Embryonic facial prominence (tissue), 1 donor: Measurements from ENCODE around the gene SYNGR2.

Experiments used
- DNase-seq: peaks from one replicate; pipeline ENCODE4 v3.0.0-alpha.2; 2016; ENCODE audit errors: extremely low spot score

The SYNGR2 gene

DNA sequence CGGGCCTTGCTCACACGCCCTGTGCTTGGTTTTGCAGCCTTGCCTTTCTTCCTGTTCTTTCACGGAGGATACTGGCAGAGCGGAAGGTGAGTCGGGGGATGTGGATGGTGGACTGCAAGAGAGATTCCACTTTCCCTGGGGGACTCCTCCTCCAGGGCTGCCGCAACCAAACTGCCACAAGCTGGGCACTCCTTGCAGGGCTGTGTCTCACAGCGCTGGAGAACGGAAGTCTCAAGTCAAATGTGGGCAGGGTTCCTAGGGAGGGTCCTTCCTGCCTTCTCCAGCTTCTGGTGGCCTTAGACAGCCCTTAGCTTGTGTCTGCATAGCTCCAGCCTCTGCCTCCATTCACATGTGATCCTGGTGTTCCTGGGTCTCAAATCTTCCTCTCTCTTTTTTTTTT lies 34.3 kb downstream of the SYNGR2 start:
- no peak for DNase-seq

DNA sequence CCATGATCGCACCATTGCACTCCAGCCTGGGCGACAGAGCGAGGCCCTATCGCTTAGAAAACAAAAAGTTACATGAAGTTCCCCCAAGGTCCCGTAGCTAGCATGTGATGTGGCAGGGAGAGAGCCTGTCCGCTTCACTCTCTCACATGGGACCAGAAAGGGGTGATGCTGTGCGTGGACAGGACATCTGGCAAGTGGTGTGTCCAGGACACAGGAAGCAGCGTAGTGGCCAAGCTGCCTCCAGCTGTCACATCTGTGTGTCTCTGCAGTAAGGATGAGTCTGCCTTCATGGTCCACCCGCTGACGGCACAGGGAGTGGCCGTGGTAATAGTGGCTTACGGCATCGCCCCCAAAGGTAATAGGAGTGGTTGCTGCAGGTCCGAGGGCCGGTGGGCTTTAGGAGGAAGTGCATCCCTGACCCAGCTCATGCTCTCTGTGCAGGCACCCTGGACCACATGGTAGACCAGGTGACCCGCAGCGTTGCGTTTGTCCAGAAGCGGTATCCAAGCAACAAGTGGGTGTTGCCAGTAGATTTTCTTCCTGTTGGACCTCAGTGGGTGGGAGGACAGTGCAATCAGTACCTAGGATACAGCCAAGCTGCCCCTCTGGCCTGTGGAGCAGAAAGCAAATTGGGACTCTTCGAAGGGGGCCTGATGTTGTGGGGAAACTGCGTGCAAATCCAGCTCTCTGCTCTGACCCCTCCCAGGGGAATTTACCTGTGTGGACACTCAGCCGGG lies 36.2 kb downstream of the SYNGR2 start:
- no peak for DNase-seq

DNA sequence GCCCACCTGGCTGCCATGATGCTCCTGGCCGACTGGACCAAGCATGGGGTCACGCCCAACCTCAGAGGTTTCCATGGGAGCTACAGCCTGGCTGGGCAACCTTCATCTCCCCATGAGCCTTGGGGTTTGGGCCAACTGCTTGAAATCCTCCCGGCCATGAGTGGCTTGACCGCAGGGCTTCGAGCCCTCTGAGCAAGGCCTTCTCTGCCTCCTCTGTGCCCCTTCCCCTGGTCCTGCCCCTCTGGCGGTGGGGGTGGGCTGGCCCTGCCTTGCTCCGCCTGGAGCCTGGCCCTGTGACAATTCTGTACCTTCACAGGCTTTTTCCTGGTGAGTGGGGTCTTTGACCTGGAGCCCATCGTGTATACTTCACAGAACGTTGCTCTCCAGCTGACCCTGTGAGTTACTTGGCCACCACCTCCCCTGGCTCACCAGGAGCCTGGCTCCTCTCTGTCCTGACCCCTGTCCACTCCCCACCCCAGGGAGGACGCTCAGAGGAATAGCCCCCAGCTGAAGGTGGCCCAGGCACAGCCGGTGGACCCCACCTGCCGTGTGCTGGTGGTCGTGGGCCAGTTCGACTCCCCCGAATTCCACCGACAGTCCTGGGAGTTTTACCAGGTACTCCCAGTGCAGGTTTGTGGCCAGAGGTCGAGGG lies 36.9 kb downstream of the SYNGR2 start:
- no peak for DNase-seq

DNA sequence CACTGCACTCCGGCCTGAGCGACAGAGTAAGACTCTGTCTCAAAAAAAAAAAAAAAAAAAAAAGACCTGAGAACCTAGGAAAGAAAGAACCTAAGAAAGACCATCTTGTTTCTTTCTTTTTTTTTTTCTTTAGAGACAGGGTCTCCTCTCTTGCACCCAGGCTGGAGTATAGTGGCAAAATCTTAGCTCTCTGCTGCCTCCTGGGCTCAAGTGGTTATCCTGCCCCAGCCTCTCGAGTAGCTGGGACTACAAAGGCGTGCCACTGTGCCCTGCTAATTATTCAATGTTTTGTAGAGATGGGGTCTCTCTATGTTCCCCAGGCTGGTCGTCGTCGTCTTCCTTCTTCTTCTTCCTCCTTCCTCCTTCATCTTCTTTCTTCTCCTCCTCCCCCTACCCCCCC lies 37.9 kb downstream of the SYNGR2 start:
- DNase-seq, result no peak

DNA sequence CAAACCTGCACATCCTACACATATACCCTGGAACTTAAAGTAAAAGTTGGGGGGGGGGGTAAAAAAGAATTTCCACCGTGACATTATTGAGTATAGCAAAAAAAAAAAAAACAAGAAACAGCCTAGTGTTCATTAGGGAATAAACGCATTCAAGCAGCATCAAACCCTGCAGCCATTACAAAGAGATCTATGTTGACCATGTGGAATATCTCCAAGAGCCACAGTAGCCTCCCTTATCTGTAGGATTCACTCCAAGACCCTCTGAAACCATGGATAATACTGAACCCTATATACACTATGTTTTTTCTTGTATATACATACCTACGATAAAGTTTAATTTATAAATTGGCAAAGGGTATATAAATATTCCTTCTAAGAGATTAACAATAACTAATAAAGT lies 40.1 kb downstream of the SYNGR2 start:
- DNase-seq, result no peak

DNA sequence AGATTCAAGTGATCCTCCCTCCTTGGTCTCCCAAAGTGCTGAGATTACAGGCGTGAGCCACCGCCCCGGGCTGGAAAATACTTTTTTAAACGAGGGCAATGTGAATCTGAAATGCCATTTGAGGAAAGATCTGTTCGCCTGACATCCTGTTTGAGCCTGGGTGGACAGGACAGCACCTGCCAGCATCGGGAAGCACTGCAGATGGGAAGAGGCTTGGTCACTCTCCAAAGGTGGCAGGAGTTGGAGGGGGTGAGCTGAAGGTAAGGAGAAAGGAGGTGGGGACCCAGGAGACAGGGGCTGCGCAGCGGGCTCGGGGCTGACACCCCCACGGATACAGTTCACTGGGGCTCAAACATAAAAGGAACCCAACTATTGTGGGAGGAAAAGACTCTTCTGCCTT lies 41.7 kb downstream of the SYNGR2 start:
- no peak for DNase-seq

DNA sequence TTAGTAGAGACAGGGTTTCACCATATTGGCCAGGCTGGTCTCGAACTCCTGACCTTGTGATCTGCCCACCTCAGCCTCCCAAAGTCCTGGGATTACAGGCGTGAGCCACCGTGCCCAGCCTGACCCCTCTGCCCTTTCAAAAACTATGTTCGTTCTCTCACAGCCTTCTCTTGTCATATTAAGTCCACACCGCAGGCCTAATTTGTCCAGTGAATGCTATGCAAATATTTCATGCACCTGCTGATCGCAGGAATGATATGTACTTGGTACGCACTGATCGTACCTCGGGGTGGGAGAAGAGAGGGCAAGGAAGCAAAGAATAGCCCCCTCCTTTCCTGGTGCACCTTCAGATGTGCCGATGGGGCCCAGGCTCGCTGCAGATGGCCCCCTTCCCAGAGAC lies 42.7 kb downstream of the SYNGR2 start:
- no peak for DNase-seq

DNA sequence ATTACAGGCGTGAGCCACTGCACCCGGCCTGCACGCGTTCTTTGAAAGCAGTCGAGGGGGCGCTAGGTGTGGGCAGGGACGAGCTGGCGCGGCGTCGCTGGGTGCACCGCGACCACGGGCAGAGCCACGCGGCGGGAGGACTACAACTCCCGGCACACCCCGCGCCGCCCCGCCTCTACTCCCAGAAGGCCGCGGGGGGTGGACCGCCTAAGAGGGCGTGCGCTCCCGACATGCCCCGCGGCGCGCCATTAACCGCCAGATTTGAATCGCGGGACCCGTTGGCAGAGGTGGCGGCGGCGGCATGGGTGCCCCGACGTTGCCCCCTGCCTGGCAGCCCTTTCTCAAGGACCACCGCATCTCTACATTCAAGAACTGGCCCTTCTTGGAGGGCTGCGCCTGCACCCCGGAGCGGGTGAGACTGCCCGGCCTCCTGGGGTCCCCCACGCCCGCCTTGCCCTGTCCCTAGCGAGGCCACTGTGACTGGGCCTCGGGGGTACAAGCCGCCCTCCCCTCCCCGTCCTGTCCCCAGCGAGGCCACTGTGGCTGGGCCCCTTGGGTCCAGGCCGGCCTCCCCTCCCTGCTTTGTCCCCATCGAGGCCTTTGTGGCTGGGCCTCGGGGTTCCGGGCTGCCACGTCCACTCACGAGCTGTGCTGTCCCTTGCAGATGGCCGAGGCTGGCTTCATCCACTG lies 45.8 kb downstream of the SYNGR2 start, which contains the start of gene BIRC5:
Gene BIRC5, plus strand, starts transcription at position 238 of the 690 bp plus-strand sequence. Its CDS starts 64 bp downstream, at position 302.
- peak; percentile 81 for DNase-seq

DNA sequence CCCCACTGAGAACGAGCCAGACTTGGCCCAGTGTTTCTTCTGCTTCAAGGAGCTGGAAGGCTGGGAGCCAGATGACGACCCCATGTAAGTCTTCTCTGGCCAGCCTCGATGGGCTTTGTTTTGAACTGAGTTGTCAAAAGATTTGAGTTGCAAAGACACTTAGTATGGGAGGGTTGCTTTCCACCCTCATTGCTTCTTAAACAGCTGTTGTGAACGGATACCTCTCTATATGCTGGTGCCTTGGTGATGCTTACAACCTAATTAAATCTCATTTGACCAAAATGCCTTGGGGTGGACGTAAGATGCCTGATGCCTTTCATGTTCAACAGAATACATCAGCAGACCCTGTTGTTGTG lies 46.3 kb downstream of the SYNGR2 start:
- DNase-seq, result no peak

DNA sequence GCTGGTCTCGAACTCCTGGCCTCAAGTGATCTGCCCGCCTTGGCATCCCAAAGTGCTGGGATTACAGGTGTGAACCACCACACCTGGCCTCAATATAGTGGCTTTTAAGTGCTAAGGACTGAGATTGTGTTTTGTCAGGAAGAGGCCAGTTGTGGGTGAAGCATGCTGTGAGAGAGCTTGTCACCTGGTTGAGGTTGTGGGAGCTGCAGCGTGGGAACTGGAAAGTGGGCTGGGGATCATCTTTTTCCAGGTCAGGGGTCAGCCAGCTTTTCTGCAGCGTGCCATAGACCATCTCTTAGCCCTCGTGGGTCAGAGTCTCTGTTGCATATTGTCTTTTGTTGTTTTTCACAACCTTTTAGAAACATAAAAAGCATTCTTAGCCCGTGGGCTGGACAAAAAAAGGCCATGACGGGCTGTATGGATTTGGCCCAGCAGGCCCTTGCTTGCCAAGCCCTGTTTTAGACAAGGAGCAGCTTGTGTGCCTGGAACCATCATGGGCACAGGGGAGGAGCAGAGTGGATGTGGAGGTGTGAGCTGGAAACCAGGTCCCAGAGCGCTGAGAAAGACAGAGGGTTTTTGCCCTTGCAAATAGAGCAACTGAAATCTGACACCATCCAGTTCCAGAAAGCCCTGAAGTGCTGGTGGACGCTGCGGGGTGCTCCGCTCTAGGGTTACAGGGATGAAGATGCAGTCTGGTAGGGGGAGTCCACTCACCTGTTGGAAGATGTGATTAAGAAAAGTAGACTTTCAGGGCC lies 51.2 kb downstream of the SYNGR2 start:
- no peak for DNase-seq
